IMR-90 (cell line): ENCODE measurements around the gene SLC27A4. TPM values are rescaled to one million over a fixed set of nuclear protein-coding genes. Genes with fewer than 3 reads are reported as not detected.
A peak's percentile ranks its signal among the peaks of the same experiment; 100 is the strongest.

Source experiments
- ATAC-seq: fragments of 200-7000 bp; cut with Tn5 transposase; 2 replicates; pipeline ENCODE4 v1.9.1; 2020; ENCODE audit warnings: low read depth, mild to moderate bottlenecking, moderate library complexity
- BruUV-seq: library from RNA; stranded (reverse); fragments of 400-500 nt; replicated peaks from 2 replicates; lab custom pipeline; 2021; lab: Mats Ljungman, UMichigan
- CTCF ChIA-PET: fragments of 300-600 bp; formaldehyde crosslinking; extraction: SDS; loops from one replicate; lab custom pipeline; 2021; ENCODE audit warnings: antibody characterized with exemption; lab: Yijun Ruan, JAX
- POLR2A ChIA-PET: fragments of 300-600 bp; sonication (Branson Sonifier 250); formaldehyde crosslinking; loops from one replicate; lab custom pipeline; 2022; ENCODE audit warnings: antibody characterized with exemption; ENCODE audit not compliant: unreplicated experiment; lab: Charles Lee
- DNase-seq: peaks from one replicate; pipeline ENCODE4 v3.0.0; 2013
- H2AFZ ChIP-seq: replicated peaks from 2 replicates; pipeline ENCODE3; 2013; ENCODE audit warnings: low read length, mild to moderate bottlenecking; ENCODE audit not compliant: poor library complexity
- H2AK5ac ChIP-seq: 2 replicates; pipeline ENCODE4 v1.6.1; 2013; ENCODE audit warnings: low read depth, low read length, inconsistent platforms
- H2AK9ac ChIP-seq: replicated peaks from 2 replicates; pipeline ENCODE3; 2013; ENCODE audit warnings: mild to moderate bottlenecking, low read depth, low read length, moderate library complexity; ENCODE audit not compliant: poor library complexity
- H2BK120ac ChIP-seq: 2 replicates; pipeline ENCODE4 v1.6.1; 2013; ENCODE audit warnings: low read depth, low read length, inconsistent platforms
- H2BK15ac ChIP-seq: 3 replicates; pipeline ENCODE4 v1.6.1; 2013; ENCODE audit warnings: low read depth, low read length, inconsistent platforms
- H2BK20ac ChIP-seq: 2 replicates; pipeline ENCODE4 v1.6.1; 2013; ENCODE audit warnings: low read depth, mild to moderate bottlenecking, inconsistent platforms, low read length, moderate library complexity
- H2BK5ac ChIP-seq: 2 replicates; pipeline ENCODE4 v1.6.1; 2013; ENCODE audit warnings: mild to moderate bottlenecking, low read depth, low read length, inconsistent platforms; ENCODE audit not compliant: poor library complexity, severe bottlenecking
- H3K14ac ChIP-seq: replicated peaks from 2 replicates; pipeline ENCODE4 v1.6.1; 2013; ENCODE audit warnings: low read depth, low read length, inconsistent platforms
- H3K18ac ChIP-seq: 2 replicates; pipeline ENCODE4 v1.6.1; 2013; ENCODE audit warnings: low read depth, low read length, control low read depth
- H3K23ac ChIP-seq: 2 replicates; pipeline ENCODE4 v1.6.1; 2013; ENCODE audit warnings: low read depth, low read length, inconsistent platforms
- H3K27ac ChIP-seq: 2 replicates; pipeline ENCODE4 v1.5.1; 2013; ENCODE audit warnings: mild to moderate bottlenecking, control low read depth, low read length; ENCODE audit not compliant: insufficient read depth
- H3K27me3 ChIP-seq: 2 replicates; pipeline ENCODE4 v1.6.1; 2013; ENCODE audit warnings: low read length; ENCODE audit not compliant: control insufficient read depth, insufficient read depth
- H3K36me3 ChIP-seq: 2 replicates; pipeline ENCODE4 v1.6.1; 2013; ENCODE audit warnings: low read length, mixed read lengths; ENCODE audit not compliant: control insufficient read depth, insufficient read depth
- H3K4ac ChIP-seq: 2 replicates; pipeline ENCODE4 v1.6.1; 2013; ENCODE audit warnings: low read depth, low read length, inconsistent platforms
- H3K4me1 ChIP-seq: 2 replicates; pipeline ENCODE4 v1.6.1; 2013; ENCODE audit warnings: low read length, mixed read lengths; ENCODE audit not compliant: control insufficient read depth, insufficient read depth
- H3K4me2 ChIP-seq: 2 replicates; pipeline ENCODE4 v1.6.1; 2013; ENCODE audit warnings: low read depth, mild to moderate bottlenecking, control low read depth, low read length, moderate library complexity
- H3K4me3 ChIP-seq: 2 replicates; pipeline ENCODE4 v1.5.1; 2013; ENCODE audit warnings: low read depth, mild to moderate bottlenecking, control low read depth, low read length, moderate library complexity; ENCODE audit not compliant: insufficient read depth
- H3K56ac ChIP-seq: 2 replicates; pipeline ENCODE4 v1.6.1; 2013; ENCODE audit warnings: low read length, inconsistent platforms; ENCODE audit not compliant: insufficient read depth; ENCODE audit errors: extremely low read depth
- H3K79me1 ChIP-seq, 2 experiments: 2 replicates each; pipeline ENCODE4 v1.6.1; 2013; ENCODE audit warnings: low read length in 2 of 2, inconsistent platforms in 1 of 2, low read depth in 1 of 2
- H3K9ac ChIP-seq: 2 replicates; pipeline ENCODE4 v1.6.1; 2013; ENCODE audit warnings: low read depth, low read length, control low read depth
- H3K9me1 ChIP-seq: 2 replicates; pipeline ENCODE4 v1.6.1; 2013; ENCODE audit warnings: low read length, inconsistent platforms; ENCODE audit not compliant: insufficient read depth
- H3K9me3 ChIP-seq: 2 replicates; pipeline ENCODE4 v1.6.1; 2013; ENCODE audit warnings: low read length; ENCODE audit not compliant: control insufficient read depth, insufficient read depth
- H4K20me1 ChIP-seq: 2 replicates; pipeline ENCODE4 v1.6.1; 2013; ENCODE audit warnings: low read length, inconsistent platforms; ENCODE audit not compliant: insufficient read depth
- H4K5ac ChIP-seq: 2 replicates; pipeline ENCODE4 v1.6.1; 2013; ENCODE audit warnings: mild to moderate bottlenecking, low read depth, low read length, control low read depth
- H4K8ac ChIP-seq, 2 experiments: 2 replicates each; pipeline ENCODE4 v1.6.1; 2013; ENCODE audit warnings: low read depth in 2 of 2, low read length in 2 of 2, control low read depth in 1 of 2, inconsistent platforms in 1 of 2
- H4K91ac ChIP-seq: 2 replicates; pipeline ENCODE4 v1.6.1; 2013; ENCODE audit warnings: low read depth, low read length, inconsistent platforms; ENCODE audit not compliant: insufficient read depth
- BHLHE40 ChIP-seq: fragments of 150-350 bp; IDR thresholded peaks from 2 replicates; pipeline ENCODE4 v1.6.1; 2016; ENCODE audit warnings: mild to moderate bottlenecking, low read depth, low read length
- CEBPB ChIP-seq: IDR thresholded peaks from 2 replicates; pipeline ENCODE4 v1.6.1; 2012; ENCODE audit warnings: low read depth, low read length, improper control_type of control experiment
- CHD1 ChIP-seq: IDR thresholded peaks from 2 replicates; pipeline ENCODE4 v1.6.1; 2012; ENCODE audit warnings: low read depth, low read length, improper control_type of control experiment
- CTCF ChIP-seq: conservative IDR thresholded peaks from 2 replicates; pipeline ENCODE4 v1.5.1; 2012; ENCODE audit warnings: mild to moderate bottlenecking, low read depth, low read length, improper control_type of control experiment
- ELK1 ChIP-seq: fragments of 150-350 bp; IDR thresholded peaks from 2 replicates; pipeline ENCODE4 v1.6.1; 2016; ENCODE audit warnings: low read depth, mild to moderate bottlenecking, low read length, moderate library complexity, borderline replicate concordance
- FOS ChIP-seq: fragments of 150-350 bp; IDR thresholded peaks from 2 replicates; pipeline ENCODE4 v1.6.1; 2016; ENCODE audit warnings: low read depth, low read length
- MAFK ChIP-seq: IDR thresholded peaks from 2 replicates; pipeline ENCODE4 v1.6.1; 2012; ENCODE audit warnings: low read depth, low read length, improper control_type of control experiment
- MAZ ChIP-seq: IDR thresholded peaks from 2 replicates; pipeline ENCODE4 v1.6.1; 2012; ENCODE audit warnings: low read depth, mild to moderate bottlenecking, low read length, improper control_type of control experiment, moderate library complexity, borderline replicate concordance
- MXI1 ChIP-seq: IDR thresholded peaks from 2 replicates; pipeline ENCODE4 v1.6.1; 2012; ENCODE audit warnings: low read depth, mild to moderate bottlenecking, low read length, moderate library complexity, borderline replicate concordance
- NFE2L2 ChIP-seq: fragments of 150-350 bp; IDR thresholded peaks from 2 replicates; pipeline ENCODE4 v1.6.1; 2016; ENCODE audit warnings: low read depth, mild to moderate bottlenecking, low read length
- POLR2A ChIP-seq: IDR thresholded peaks from 2 replicates; pipeline ENCODE4 v1.6.1; 2012; ENCODE audit warnings: mild to moderate bottlenecking, low read depth, low read length
- RAD21 ChIP-seq: IDR thresholded peaks from 2 replicates; pipeline ENCODE4 v1.6.1; 2012; ENCODE audit warnings: low read length, improper control_type of control experiment
- RCOR1 ChIP-seq: IDR thresholded peaks from 2 replicates; pipeline ENCODE4 v1.6.1; 2012; ENCODE audit warnings: mild to moderate bottlenecking, low read length, improper control_type of control experiment; ENCODE audit not compliant: insufficient replicate concordance
- RFX5 ChIP-seq: IDR thresholded peaks from 2 replicates; pipeline ENCODE4 v1.8.0; 2012; ENCODE audit warnings: low read depth, mild to moderate bottlenecking, low read length, moderate library complexity
- SMC3 ChIP-seq: fragments of 150-350 bp; IDR thresholded peaks from 2 replicates; pipeline ENCODE4 v1.6.1; 2016; ENCODE audit warnings: low read depth, mild to moderate bottlenecking, antibody characterized with exemption, low read length, moderate library complexity
- USF2 ChIP-seq: fragments of 150-350 bp; IDR thresholded peaks from 2 replicates; pipeline ENCODE4 v1.6.1; 2017; ENCODE audit warnings: mild to moderate bottlenecking, antibody characterized with exemption, low read length, low read depth
- WGBS, 2 experiments: methylation state at CpG; one replicate each; pipeline versions ENCODE4 v1.1.5 to v1.1.7; 2013; ENCODE audit warnings: missing lambda C conversion rate in 2 of 2; ENCODE audit not compliant: insufficient read length in 1 of 2; ENCODE audit errors: extremely low coverage in 2 of 2; 5-methylcytosine and 5-hydroxymethylcytosine counted together
- dilution Hi-C: fragments of 300-500 bp; cut with HindIII; formaldehyde crosslinking; loops from one replicate; pipeline ENCODE4 v1.14.3; 2018; ENCODE audit warnings: low sequenced_read_pairs; ENCODE audit not compliant: unreplicated experiment
- in situ Hi-C: fragments of 300-500 bp; cut with MboI; formaldehyde crosslinking; loops from 3 replicates; pipeline ENCODE4 v1.14.3; 2019; ENCODE audit warnings: low sequenced_read_pairs, inconsistent platforms, mixed read lengths
- intact Hi-C: fragments of 100-400 bp; cut with micrococcal nuclease; formaldehyde crosslinking; loops from 2 replicates; pipeline ENCODE4 v1.10.0; 2022
- polyA plus RNA-seq, 3 experiments: library from polyadenylated mRNA; depleted of rRNA; stranded (reverse); fragments of >200 nt; gene quantifications; 2 replicates each; pipeline ENCODE4 v1.2.3, GENCODE V29; 2012; ENCODE audit warnings: low replicate concordance in 1 of 3
- total RNA-seq: library from RNA; depleted of rRNA; stranded (reverse); fragments of >200 nt; gene quantifications from 2 replicates; pipeline ENCODE4 v1.2.3, GENCODE V29; 2012

SLC27A4 gene
- total and polyA plus RNA-seq, 2 of the 4 experiments (the other 2 are of a cell fraction): 9.7 to 13.7 TPM

GRCh38 chr9:128372188-128372641 is 31.9 kb downstream of the SLC27A4 start:
- H3K4ac ChIP-seq: peak overlapping the region; percentile 88
- H3K27me3 ChIP-seq: no peaks in the 10 kb centered on the region
- ATAC-seq (no peak), DNase-seq (no peak)
- peaks cover 28 to 76% of the 10 kb centered on the region in 2 experiments for H3K79me1 ChIP-seq
- peak overlapping the region; percentile 89 for H3K23ac ChIP-seq
- no peaks in the 10 kb centered on the region for H3K9me3 ChIP-seq
- H2AFZ ChIP-seq: no peak overlapping the region
- H3K4me3 ChIP-seq: peak overlapping the region; percentile 77
- H2BK5ac ChIP-seq: peak overlapping the region; percentile 87
- H4K20me1 ChIP-seq: 0 out of 2 replicates have a peak, but pooled peaks cover 4% of the 10 kb centered on the region
- H2BK15ac ChIP-seq: no peak overlapping the region; the same call in 2 of the 3 replicates
- WGBS, 2 experiments: no CpG with 5 or more reads among the region's 4 CpGs
- peak overlapping the region; percentile 96 for H3K4me2 ChIP-seq
- peaks cover 14% of the 10 kb centered on the region for H3K4me1 ChIP-seq
- H3K36me3 ChIP-seq: peaks cover 2% of the 10 kb centered on the region; the same call in 1 of the 2 replicates
- H4K91ac ChIP-seq: peak overlapping the region; percentile 90
- H2AK5ac ChIP-seq: peak overlapping the region; percentile 88; the same call in 1 of the 2 replicates
- H3K56ac ChIP-seq: peak overlapping the region; percentile 92; the same call in 1 of the 2 replicates
- peaks cover 12% of the 10 kb centered on the region for H3K9me1 ChIP-seq
- peak overlapping the region; percentile 95 to 98 for H4K8ac ChIP-seq
- H3K14ac ChIP-seq: peak overlapping the region; percentile 41
- CTCF ChIA-PET: interaction anchor here (0.7 to 1.7 kb wide), 2 partner anchors 10 to 191 kb away, joined by 3 to 4 read pairs; no protein-coding TSS in a partner anchor
- peak overlapping the region; percentile 75 for H2AK9ac ChIP-seq
- dilution Hi-C loops: no loop called here
- POLR2A ChIA-PET: no interaction called here
- in situ Hi-C loops: no loop called here
- no peak overlapping the region for H2BK20ac ChIP-seq
- TF ChIP-seq BHLHE40 (no peak), FOS (no peak), ELK1 (no peak), CEBPB (no peak), POLR2A (no peak), SMC3 (no peak), RFX5 (no peak), RCOR1 (no peak), MXI1 (no peak), CTCF (no peak), USF2 (no peak), CHD1 (no peak), NFE2L2 (no peak), MAZ (no peak), RAD21 (no peak), MAFK (no peak)
- no TSS peak for BruUV-seq
- peak overlapping the region; percentile 92; the same call in 1 of the 2 replicates for H4K5ac ChIP-seq
- H3K18ac ChIP-seq: no peak overlapping the region
- no peak overlapping the region for H2BK120ac ChIP-seq
- peak overlapping the region; percentile 94 for H3K9ac ChIP-seq
- peak overlapping the region; percentile 90 for H3K27ac ChIP-seq
- intact Hi-C loops: no loop called here
